ENCODE data around the gene AP4S1. TPM values are rescaled to one million over a fixed set of nuclear protein-coding genes. Genes with fewer than 3 reads are reported as not detected.
"Not testable (repeated sequence)": the region's sequence is repeated elsewhere in the genome, so short reads cannot be mapped to it uniquely, and the experiment has no call there.

The AP4S1 gene
- total RNA-seq = 7.1 TPM
- long read RNA-seq, partial matches to known transcripts = 0 of 4 reads
- long read RNA-seq, other reads (novel, unspliced or antisense) = 4 of 4 reads

- Histone ChIP-seq H3K4me3 (peak within 1 kb of the TSS; percentile 78), H3K27ac (peak within 1 kb of the TSS; percentile 97), H3K36me3 (no peaks in the 10 kb centered on the region), H3K27me3 (no peaks in the 10 kb centered on the region), H3K4me1 (peaks cover 22% of the 10 kb centered on the region), H3K9me3 (no peaks in the 10 kb centered on the region)
- ATAC-seq = peak; percentile 47
- no peak for TF ChIP-seq CTCF (IDR thresholded peaks at IDR 0.05)
- intact Hi-C loops (cut with DNase I) = loop anchor here (10.0 kb wide), 1 partner anchor 49 kb away; no protein-coding TSS in a partner anchor
- peak; percentile 79 for DNase-seq
Observed at GRCh38 chr14:31025367-31026076, at the start of gene AP4S1. Gene AP4S1 (plus strand): TSS chr14:31025649. CDS start chr14:31066197, 40,548 bp downstream.

DNA sequence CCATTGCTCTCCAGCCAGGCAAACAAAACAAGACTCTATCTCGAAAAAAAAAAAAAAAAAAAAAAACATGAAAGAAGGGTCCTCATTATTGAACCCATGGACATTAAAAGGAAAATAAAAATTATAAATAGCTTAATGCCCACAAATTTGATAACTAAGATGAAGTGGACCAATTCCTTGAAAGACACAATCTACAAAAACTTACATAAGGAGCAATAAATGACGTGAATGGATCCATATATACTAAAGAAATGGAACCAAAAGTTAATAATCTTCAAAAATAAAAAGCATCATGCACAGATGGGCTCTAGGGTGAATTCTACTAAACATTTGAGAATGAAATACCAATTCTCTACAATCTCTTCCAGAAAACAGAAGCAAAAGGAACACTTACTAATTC, 47.7 kb upstream of the AP4S1 start:
- no peak overlapping the region for H3K27ac ChIP-seq
- H3K4me3 ChIP-seq = no peak overlapping the region
- DNase-seq (no peak), ATAC-seq (no peak)
- H3K4me1 ChIP-seq = peaks cover 31% of the 10 kb centered on the region
- H3K27me3 ChIP-seq = no peaks in the 10 kb centered on the region
- H3K9me3 ChIP-seq = no peaks in the 10 kb centered on the region
- no peak for TF ChIP-seq CTCF (IDR thresholded peaks at IDR 0.05)
- H3K36me3 ChIP-seq = no peaks in the 10 kb centered on the region
- intact Hi-C loops (cut with DNase I) = no loop called here

DNA sequence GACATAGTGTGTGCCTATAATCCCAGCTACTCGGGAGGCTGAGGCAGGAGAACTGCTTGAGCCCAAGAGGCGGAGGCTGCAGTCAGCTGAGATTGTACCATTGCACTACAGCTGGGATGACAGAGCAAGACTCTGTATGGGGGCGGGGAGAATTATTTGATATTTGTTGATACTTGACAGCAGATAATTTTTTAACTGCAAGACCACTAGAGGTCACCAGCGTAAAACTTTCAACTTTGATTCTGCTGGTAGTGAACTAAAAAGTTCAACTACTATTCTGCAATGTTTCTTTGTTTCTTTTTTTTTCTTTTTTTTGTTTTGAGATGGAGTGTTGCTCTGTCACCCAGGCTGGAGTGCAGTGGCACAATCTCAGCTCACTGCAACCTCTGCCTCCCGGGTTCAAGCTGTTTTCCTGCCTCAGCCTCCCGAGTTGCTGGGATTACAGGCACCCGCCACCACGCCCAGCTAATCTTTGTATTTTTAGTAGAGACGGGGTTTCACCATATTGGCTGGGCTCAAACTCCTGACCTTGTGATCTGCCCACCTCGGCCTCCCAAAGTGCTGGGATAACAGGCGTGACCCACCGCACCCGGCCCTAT, 45.2 kb upstream of the AP4S1 start:
- not testable (repeated sequence) for H3K27me3 ChIP-seq, H3K9me3 ChIP-seq, H3K36me3 ChIP-seq, H3K4me3 ChIP-seq, H3K27ac ChIP-seq, DNase-seq
- ATAC-seq = peak; percentile 91
- H3K4me1 ChIP-seq = peaks cover 15% of the 10 kb centered on the region
- TF ChIP-seq CTCF (IDR thresholded peaks at IDR 0.05) = peak; percentile 64
- intact Hi-C loops (cut with DNase I) = loop anchor here (10.0 kb wide), 1 partner anchor 105 kb away; no protein-coding TSS in a partner anchor

GRCh38 chr14:30980980-30981379, 44.5 kb upstream of the AP4S1 start:
- Histone ChIP-seq H3K9me3 (no peaks in the 10 kb centered on the region), H3K4me1 (peaks cover 8% of the 10 kb centered on the region), H3K27ac (no peak overlapping the region), H3K27me3 (no peaks in the 10 kb centered on the region), H3K36me3 (no peaks in the 10 kb centered on the region), H3K4me3 (no peak overlapping the region)
- ATAC-seq = no peak
- intact Hi-C loops (cut with DNase I) = loop anchor here (10.0 kb wide), 1 partner anchor 104 kb away; no protein-coding TSS in a partner anchor
- no peak for DNase-seq
- no peak for TF ChIP-seq CTCF (IDR thresholded peaks at IDR 0.05)

- TF ChIP-seq CTCF (IDR thresholded peaks at IDR 0.05) = no peak
- Histone ChIP-seq H3K36me3 (no peaks in the 10 kb centered on the region), H3K4me3 (no peak overlapping the region), H3K27ac (no peak overlapping the region), H3K4me1 (peaks cover 15% of the 10 kb centered on the region), H3K9me3 (no peaks in the 10 kb centered on the region), H3K27me3 (no peaks in the 10 kb centered on the region)
- no peak for DNase-seq
- ATAC-seq = no peak
- intact Hi-C loops (cut with DNase I) = loop anchor here (10.0 kb wide), 1 partner anchor 102 kb away; no protein-coding TSS in a partner anchor
Observed at GRCh38 chr14:30982533-30982932, 42.9 kb upstream of the AP4S1 start.

Data from upper lobe of right lung (tissue), 1 donor.